Measurements from ENCODE around the gene AURKAIP1. TPM values are rescaled to one million over a fixed set of nuclear protein-coding genes. Genes with fewer than 3 reads are reported as not detected.

AURKAIP1 gene
- total RNA-seq, 8 experiments from 2014 or later, result 85.0 to 210 (median 152) TPM

GRCh38 chr1:1402072-1402900 lies 27.3 kb upstream of the AURKAIP1 start:
- Histone ChIP-seq H3K4me3 (no peak overlapping the region), H3K4me1 (replicated peaks in 1 of 2) (peaks cover 24 to 27% of the 10 kb centered on the region in 2 donors), H3K27ac (no peak overlapping the region)
- no peak for ATAC-seq (replicated peaks in 6 of 8)
- in situ Hi-C loops (cut with MboI; ENCODE audit: low pct_unique_long_range_greater_than_20kb in 2 of 9, low sequenced_read_pairs in 9 of 9, unreplicated experiment in 9 of 9), result no loop called here
- WGBS, 10 experiments, result 79 to 100% (median 83%) methylated on average over 1 to 17 of the region's 20 CpGs; no CpG with 5 or more reads in 1 of the 10 experiments

GRCh38 chr1:1401457-1402010 lies 26.5 kb upstream of the AURKAIP1 start:
- no peak overlapping the region for H3K27ac ChIP-seq
- no peak for ATAC-seq (replicated peaks in 6 of 8)
- H3K4me1 ChIP-seq (replicated peaks in 1 of 2), result peaks cover 24 to 27% of the 10 kb centered on the region in 2 donors
- H3K4me3 ChIP-seq, result no peak overlapping the region
- 96 to 100% methylated on average over 3 to 4 of the region's 7 CpGs; no CpG with 5 or more reads in 8 of the 10 experiments for WGBS, 10 experiments
- in situ Hi-C loops (cut with MboI; ENCODE audit: low pct_unique_long_range_greater_than_20kb in 2 of 9, low sequenced_read_pairs in 9 of 9, unreplicated experiment in 9 of 9), result no loop called here

GRCh38 chr1:1400576-1401456 lies 25.8 kb upstream of the AURKAIP1 start:
- H3K4me3 ChIP-seq, result peak overlapping the region; percentile 72 to 99 (median 98)
- no peak overlapping the region for H3K27ac ChIP-seq
- 20 to 97% (median 88%) methylated on average over 1 to 18 of the region's 22 CpGs; no CpG with 5 or more reads in 2 of the 10 experiments for WGBS, 10 experiments
- in situ Hi-C loops (cut with MboI; ENCODE audit: low pct_unique_long_range_greater_than_20kb in 2 of 9, low sequenced_read_pairs in 9 of 9, unreplicated experiment in 9 of 9), result no loop called here
- H3K4me1 ChIP-seq (replicated peaks in 1 of 2), result peaks cover 18 to 21% of the 10 kb centered on the region in 2 donors
- no peak for ATAC-seq (replicated peaks in 6 of 8)

- Histone ChIP-seq H3K4me3 (peak overlapping the region; percentile 72 to 99 (median 98)), H3K27ac (peak overlapping the region; percentile 80 to 95), H3K4me1 (replicated peaks in 1 of 2) (peaks cover 15 to 17% of the 10 kb centered on the region in 2 donors)
- ATAC-seq (replicated peaks in 6 of 8), result peak in 1 of 8 experiments; percentile 1
- 0 to 33% (median 4%) methylated on average over 1 to 31 of the region's 34 CpGs; no CpG with 5 or more reads in 3 of the 10 experiments for WGBS, 10 experiments
- in situ Hi-C loops (cut with MboI; ENCODE audit: low pct_unique_long_range_greater_than_20kb in 2 of 9, low sequenced_read_pairs in 9 of 9, unreplicated experiment in 9 of 9), result no loop called here
Observed at GRCh38 chr1:1399872-1400575, 25.0 kb upstream of the AURKAIP1 start.

GRCh38 chr1:1399187-1399871 lies 24.3 kb upstream of the AURKAIP1 start, which contains the start of gene CCNL2:
Gene CCNL2, minus strand, starts transcription at chr1:1399335. Its CDS starts 29 bp downstream, at chr1:1399306.
- peak within 1 kb of the TSS; percentile 83 to 95 for H3K27ac ChIP-seq
- 0% methylated on average over 4 to 14 of the region's 86 CpGs; no CpG with 5 or more reads in 5 of the 10 experiments for WGBS, 10 experiments
- in situ Hi-C loops (cut with MboI; ENCODE audit: low pct_unique_long_range_greater_than_20kb in 2 of 9, low sequenced_read_pairs in 9 of 9, unreplicated experiment in 9 of 9), result no loop called here
- ATAC-seq (replicated peaks in 6 of 8), result peak; percentile 83 to 97 (median 96)
- H3K4me1 ChIP-seq (replicated peaks in 1 of 2), result peaks cover 15 to 17% of the 10 kb centered on the region in 2 donors
- peak within 1 kb of the TSS; percentile 72 to 99 (median 98) for H3K4me3 ChIP-seq

- Histone ChIP-seq H3K27ac (peak overlapping the region; percentile 83 to 95), H3K4me3 (peak overlapping the region; percentile 72 to 99 (median 98)), H3K4me1 (replicated peaks in 1 of 2) (peaks cover 15 to 17% of the 10 kb centered on the region in 2 donors)
- whole genome bisulfite sequencing, 10 experiments, result 0 to 1% (median 1%) methylated on average over 8 to 19 of the region's 54 CpGs; no CpG with 5 or more reads in 7 of the 10 experiments
- peak in 6 of 8 experiments; percentile 0 to 10 (median 2) for ATAC-seq (replicated peaks in 6 of 8)
- in situ Hi-C loops (cut with MboI; ENCODE audit: low pct_unique_long_range_greater_than_20kb in 2 of 9, low sequenced_read_pairs in 9 of 9, unreplicated experiment in 9 of 9), result no loop called here
Observed at GRCh38 chr1:1398677-1399186, 23.7 kb upstream of the AURKAIP1 start.

GRCh38 chr1:1397839-1398523 lies 23.0 kb upstream of the AURKAIP1 start:
- H3K27ac ChIP-seq, result peak overlapping the region in 1 of 2 donors; percentile 95
- H3K4me1 ChIP-seq (replicated peaks in 1 of 2), result peaks cover 15 to 17% of the 10 kb centered on the region in 2 donors
- in situ Hi-C loops (cut with MboI; ENCODE audit: low pct_unique_long_range_greater_than_20kb in 2 of 9, low sequenced_read_pairs in 9 of 9, unreplicated experiment in 9 of 9), result no loop called here
- peak overlapping the region; percentile 72 to 99 (median 98) for H3K4me3 ChIP-seq
- peak in 2 of 8 experiments; percentile 9 to 12 for ATAC-seq (replicated peaks in 6 of 8)
- 0 to 80% (median 48%) methylated on average over 1 to 18 of the region's 19 CpGs for WGBS, 10 experiments

GRCh38 chr1:1395166-1395565 lies 20.2 kb upstream of the AURKAIP1 start:
- in situ Hi-C loops (cut with MboI; ENCODE audit: low pct_unique_long_range_greater_than_20kb in 2 of 9, low sequenced_read_pairs in 9 of 9, unreplicated experiment in 9 of 9), result no loop called here
- H3K27ac ChIP-seq, result no peak overlapping the region
- peaks cover 7 to 13% of the 10 kb centered on the region in 2 donors for H3K4me1 ChIP-seq (replicated peaks in 1 of 2)
- H3K4me3 ChIP-seq, result no peak overlapping the region
- ATAC-seq (replicated peaks in 6 of 8), result no peak
- WGBS, 10 experiments, result 85 to 100% (median 95%) methylated on average over 3 to 11 of the region's 11 CpGs

- ATAC-seq (replicated peaks in 6 of 8), result no peak
- no peak overlapping the region for H3K27ac ChIP-seq
- in situ Hi-C loops (cut with MboI; ENCODE audit: low pct_unique_long_range_greater_than_20kb in 2 of 9, low sequenced_read_pairs in 9 of 9, unreplicated experiment in 9 of 9), result no loop called here
- WGBS, 10 experiments, result 83 to 100% (median 94%) methylated on average over 1 to 7 of the region's 7 CpGs; no CpG with 5 or more reads in 2 of the 10 experiments
- H3K4me3 ChIP-seq, result no peak overlapping the region
- H3K4me1 ChIP-seq (replicated peaks in 1 of 2), result peaks cover 6 to 11% of the 10 kb centered on the region in 2 donors
Observed at GRCh38 chr1:1394116-1394515, 19.1 kb upstream of the AURKAIP1 start.

GRCh38 chr1:1393428-1393827 lies 18.4 kb upstream of the AURKAIP1 start:
- 94 to 100% (median 100%) methylated on average over 1 to 7 of the region's 11 CpGs; no CpG with 5 or more reads in 5 of the 10 experiments for WGBS, 10 experiments
- in situ Hi-C loops (cut with MboI; ENCODE audit: low pct_unique_long_range_greater_than_20kb in 2 of 9, low sequenced_read_pairs in 9 of 9, unreplicated experiment in 9 of 9), result no loop called here
- ATAC-seq (replicated peaks in 6 of 8), result no peak
- no peak overlapping the region for H3K27ac ChIP-seq
- H3K4me1 ChIP-seq (replicated peaks in 1 of 2), result peaks cover 6 to 11% of the 10 kb centered on the region in 2 donors
- no peak overlapping the region for H3K4me3 ChIP-seq

- no peak overlapping the region for H3K27ac ChIP-seq
- no peak for ATAC-seq (replicated peaks in 6 of 8)
- WGBS, 10 experiments, result 88 to 100% (median 100%) methylated on average over 1 to 3 of the region's 4 CpGs; no CpG with 5 or more reads in 6 of the 10 experiments
- H3K4me3 ChIP-seq, result no peak overlapping the region
- in situ Hi-C loops (cut with MboI; ENCODE audit: low pct_unique_long_range_greater_than_20kb in 2 of 9, low sequenced_read_pairs in 9 of 9, unreplicated experiment in 9 of 9), result no loop called here
- H3K4me1 ChIP-seq (replicated peaks in 1 of 2), result peaks cover 4 to 7% of the 10 kb centered on the region in 2 donors
Observed at GRCh38 chr1:1393014-1393413, 18.0 kb upstream of the AURKAIP1 start.

Measured in motor neuron (in vitro differentiated cells).